Esophagus squamous epithelium (tissue), 5 donors: ENCODE measurements around the gene PLEKHA7. TPM values are rescaled to one million over a fixed set of nuclear protein-coding genes. Genes with fewer than 3 reads are reported as not detected.

ENCODE experiments used
- DNase-seq: peaks from one replicate; lab custom pipeline; 2025; lab: John Stamatoyannopoulos, UW
- H3K27ac ChIP-seq, 4 donors: fragments of 200-600 bp; sonication (generic); one replicate each; pipeline ENCODE4 v1.5.1; 2016 to 2019; ENCODE audit warnings: mild to moderate bottlenecking in 1 of 4
- H3K27me3 ChIP-seq, 4 donors: fragments of 200-600 bp; sonication (generic); 1 replicate in 3 of 4; 2 replicates in 1 of 4; pipeline versions ENCODE4 v1.5.1 to v1.6.0; 2017 to 2021; ENCODE audit warnings: antibody characterized with exemption in 1 of 4
- H3K36me3 ChIP-seq, 3 donors: fragments of 200-600 bp; sonication (generic); one replicate each; pipeline ENCODE4 v1.5.1; 2016 to 2019
- H3K4me1 ChIP-seq, 3 donors: fragments of 200-600 bp; sonication (generic); one replicate each; pipeline ENCODE4 v1.5.1; 2017 to 2019
- H3K4me3 ChIP-seq, 4 donors: fragments of 200-600 bp; sonication (generic); 1 replicate in 3 of 4; 2 replicates in 1 of 4; pipeline ENCODE4 v1.5.1; 2016 to 2019; ENCODE audit warnings: mild to moderate bottlenecking in 2 of 4, moderate library complexity in 1 of 4
- H3K9me3 ChIP-seq, 3 donors: fragments of 200-600 bp; sonication (generic); one replicate each; pipeline ENCODE4 v1.5.1; 2016 to 2019
- CTCF ChIP-seq, 6 experiments: fragments of 450-650 bp in 4 of 6; fragments of 200-600 bp in 2 of 6; sonication (generic) in 2 of 6; IDR thresholded peaks; one replicate each; pipeline ENCODE4 v1.5.1; 2016 to 2019; ENCODE audit warnings: antibody characterized with exemption in 6 of 6, mild to moderate bottlenecking in 4 of 6, moderate library complexity in 4 of 6
- POLR2A ChIP-seq, 4 donors: fragments of 450-650 bp; IDR thresholded peaks; one replicate each; pipeline ENCODE4 v1.6.1; 2017; ENCODE audit warnings: antibody characterized with exemption in 4 of 4, mild to moderate bottlenecking in 4 of 4, moderate library complexity in 3 of 4
- WGBS, 2 donors: methylation state at CpG; one replicate each; pipeline ENCODE4 v1.1.5; 2018; 5-methylcytosine and 5-hydroxymethylcytosine counted together
- intact Hi-C: fragments of 100-400 bp; cut with DNase I; formaldehyde crosslinking; loops from one replicate; pipeline ENCODE4 v1.15.0; 2022
- total RNA-seq, 4 donors: library from RNA; depleted of rRNA; stranded (reverse); fragments of >200 nt; gene quantifications; one replicate each; pipeline ENCODE4 v1.1.0, GENCODE V29; 2016
- donor health status: DM: yes; HTN: yes; CAD: no.

Gene PLEKHA7
- total RNA-seq, 4 donors from 2014 or later: 49.8 to 129 (median 59.3) TPM

DNA sequence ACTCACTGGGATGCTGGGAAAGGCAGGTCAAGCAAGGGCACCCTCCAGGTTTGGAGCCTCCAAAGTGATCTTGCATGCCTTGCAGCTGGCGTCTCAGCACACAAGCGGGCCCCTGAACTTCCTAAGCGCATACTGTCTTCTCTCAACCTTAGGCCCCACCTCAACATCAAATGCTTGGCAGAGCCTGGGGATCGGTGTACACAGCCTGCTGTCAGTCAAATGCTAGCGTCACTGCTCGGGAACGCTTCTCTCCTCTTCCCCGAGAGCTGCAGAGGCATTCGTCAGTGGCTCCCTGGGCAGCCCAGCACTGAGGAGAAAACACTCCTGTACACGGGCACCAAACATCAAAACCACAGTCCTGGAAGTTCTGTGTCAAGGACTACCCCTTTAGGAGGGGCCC lies 150.8 kb downstream of the PLEKHA7 start:
- peaks cover 0 to 57% (median 0%) of the 10 kb centered on the region in 3 donors for H3K36me3 ChIP-seq
- 70 to 81% methylated on average over 6 to 8 of the region's 10 CpGs for WGBS, 2 donors
- H3K27me3 ChIP-seq: no peaks in the 10 kb centered on the region
- intact Hi-C loops: no loop called here
- no peak for DNase-seq
- peaks cover 0 to 23% (median 0%) of the 10 kb centered on the region in 3 donors for H3K4me1 ChIP-seq
- TF ChIP-seq CTCF (IDR thresholded peaks at IDR 0.05): no peak
- TF ChIP-seq POLR2A (IDR thresholded peaks at IDR 0.05): no peak
- H3K4me3 ChIP-seq: no peak overlapping the region
- no peak overlapping the region for H3K27ac ChIP-seq
- no peaks in the 10 kb centered on the region for H3K9me3 ChIP-seq

GRCh38 chr11:16862726-16863125 lies 151.5 kb downstream of the PLEKHA7 start:
- no peak overlapping the region for H3K4me3 ChIP-seq
- intact Hi-C loops: no loop called here
- TF ChIP-seq CTCF (IDR thresholded peaks at IDR 0.05) (no peak), POLR2A (IDR thresholded peaks at IDR 0.05) (no peak)
- no peaks in the 10 kb centered on the region for H3K27me3 ChIP-seq
- DNase-seq: no peak
- 79 to 80% methylated on average over 3 of the region's 3 CpGs for WGBS, 2 donors
- peaks cover 0 to 52% (median 0%) of the 10 kb centered on the region in 3 donors for H3K36me3 ChIP-seq
- no peak overlapping the region for H3K27ac ChIP-seq
- H3K9me3 ChIP-seq: no peaks in the 10 kb centered on the region
- peaks cover 0 to 23% (median 0%) of the 10 kb centered on the region in 3 donors for H3K4me1 ChIP-seq

GRCh38 chr11:16861862-16862261 lies 152.4 kb downstream of the PLEKHA7 start:
- Histone ChIP-seq H3K9me3 (no peaks in the 10 kb centered on the region), H3K27me3 (no peaks in the 10 kb centered on the region), H3K4me1 (peaks cover 0 to 23% (median 0%) of the 10 kb centered on the region in 3 donors), H3K27ac (no peak overlapping the region), H3K4me3 (no peak overlapping the region), H3K36me3 (peaks cover 0 to 55% (median 0%) of the 10 kb centered on the region in 3 donors)
- 61 to 82% methylated on average over 3 of the region's 3 CpGs for WGBS, 2 donors
- DNase-seq: no peak
- intact Hi-C loops: no loop called here
- no peak for TF ChIP-seq CTCF (IDR thresholded peaks at IDR 0.05)
- no peak for TF ChIP-seq POLR2A (IDR thresholded peaks at IDR 0.05)

- intact Hi-C loops: no loop called here
- Histone ChIP-seq H3K27ac (no peak overlapping the region), H3K27me3 (no peaks in the 10 kb centered on the region), H3K4me3 (no peak overlapping the region), H3K9me3 (no peaks in the 10 kb centered on the region), H3K36me3 (peaks cover 0 to 55% (median 0%) of the 10 kb centered on the region in 3 donors), H3K4me1 (peaks cover 0 to 23% (median 0%) of the 10 kb centered on the region in 3 donors)
- WGBS, 2 donors: 71 to 77% methylated on average over 1 of the region's 1 CpG
- no peak for DNase-seq
- TF ChIP-seq POLR2A (IDR thresholded peaks at IDR 0.05) (no peak), CTCF (IDR thresholded peaks at IDR 0.05) (no peak)
Measured at GRCh38 chr11:16860617-16861016, 153.6 kb downstream of the PLEKHA7 start.

DNA sequence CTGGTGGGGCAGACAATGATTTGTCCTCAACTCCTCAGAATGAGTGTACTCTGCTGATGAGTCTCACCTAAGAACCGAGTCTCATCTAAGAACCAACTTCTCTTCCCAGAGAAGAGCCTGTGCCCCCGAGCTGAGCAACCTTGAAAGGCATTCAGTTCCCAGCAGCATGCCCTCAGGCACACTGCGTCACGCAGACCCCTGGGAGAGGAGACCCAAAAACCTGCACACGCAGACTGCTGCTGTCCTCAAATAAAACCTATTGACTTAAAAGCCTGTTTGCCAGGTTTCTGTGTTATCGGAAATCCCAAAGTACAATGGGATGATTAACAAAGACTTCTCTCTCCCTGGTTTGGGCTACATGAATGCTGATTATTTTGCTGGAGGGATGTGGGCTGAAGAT lies 154.6 kb downstream of the PLEKHA7 start:
- Histone ChIP-seq H3K4me3 (no peak overlapping the region), H3K36me3 (peaks cover 0 to 55% (median 0%) of the 10 kb centered on the region in 3 donors), H3K9me3 (no peaks in the 10 kb centered on the region), H3K27ac (no peak overlapping the region), H3K27me3 (no peaks in the 10 kb centered on the region), H3K4me1 (peaks cover 0 to 23% (median 0%) of the 10 kb centered on the region in 3 donors)
- no peak for TF ChIP-seq POLR2A (IDR thresholded peaks at IDR 0.05)
- DNase-seq: no peak
- intact Hi-C loops: no loop called here
- whole genome bisulfite sequencing, 2 donors: 25 to 70% methylated on average over 4 to 5 of the region's 6 CpGs

DNA sequence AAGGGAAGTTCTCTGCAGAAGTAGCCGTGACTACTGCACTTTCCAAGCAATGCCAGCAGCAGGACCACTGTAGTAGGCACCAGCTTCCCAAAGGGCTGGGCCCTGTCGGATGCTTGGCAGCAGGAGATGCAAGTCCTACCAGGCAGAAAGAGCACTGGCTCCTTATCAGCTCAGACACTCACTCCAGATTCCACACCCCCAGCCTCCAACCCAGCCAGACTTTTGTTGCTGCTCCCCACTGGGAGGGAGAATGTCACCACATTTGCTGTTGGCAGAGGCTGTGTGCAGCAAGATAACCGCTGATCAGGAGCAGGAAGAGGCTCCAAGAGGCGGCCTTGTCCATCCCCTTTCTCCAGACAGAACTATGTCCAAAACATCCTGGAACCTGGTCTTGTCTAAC lies 157.0 kb downstream of the PLEKHA7 start:
- intact Hi-C loops: no loop called here
- Histone ChIP-seq H3K4me1 (peaks cover 0 to 16% (median 0%) of the 10 kb centered on the region in 3 donors), H3K27ac (no peak overlapping the region), H3K9me3 (no peaks in the 10 kb centered on the region), H3K27me3 (no peaks in the 10 kb centered on the region), H3K36me3 (peaks cover 0 to 52% (median 11%) of the 10 kb centered on the region in 3 donors), H3K4me3 (no peak overlapping the region)
- no peak for DNase-seq
- TF ChIP-seq CTCF (IDR thresholded peaks at IDR 0.05): no peak
- TF ChIP-seq POLR2A (IDR thresholded peaks at IDR 0.05): no peak
- 80 to 98% methylated on average over 1 to 4 of the region's 4 CpGs for WGBS, 2 donors
